ENCODE results near the gene WWOX.

GRCh38 chr16:78235168-78235800 is 135.8 kb downstream of the WWOX start:
- peak; percentile 95 to 98 for TF ChIP-seq CTCF (conservative IDR thresholded peaks at IDR 0.05 in 1 of 2, IDR thresholded peaks at IDR 0.05 in 1 of 2; ENCODE audit: extremely low read depth in 1 of 2, insufficient read depth in 1 of 2, low read depth in 1 of 2, low read length in 2 of 2)
- TF ChIP-seq EZH2 (IDR thresholded peaks at IDR 0.05; ENCODE audit: borderline replicate concordance, low read length), result no peak

Data from mammary epithelial cell (primary cell).